ENCODE data around the gene SBK3. TPM values are rescaled to one million over a fixed set of nuclear protein-coding genes. Genes with fewer than 3 reads are reported as not detected.

Gene SBK3
- total RNA-seq, 1 experiment from 2014 or later, result 2.4 TPM

DNA sequence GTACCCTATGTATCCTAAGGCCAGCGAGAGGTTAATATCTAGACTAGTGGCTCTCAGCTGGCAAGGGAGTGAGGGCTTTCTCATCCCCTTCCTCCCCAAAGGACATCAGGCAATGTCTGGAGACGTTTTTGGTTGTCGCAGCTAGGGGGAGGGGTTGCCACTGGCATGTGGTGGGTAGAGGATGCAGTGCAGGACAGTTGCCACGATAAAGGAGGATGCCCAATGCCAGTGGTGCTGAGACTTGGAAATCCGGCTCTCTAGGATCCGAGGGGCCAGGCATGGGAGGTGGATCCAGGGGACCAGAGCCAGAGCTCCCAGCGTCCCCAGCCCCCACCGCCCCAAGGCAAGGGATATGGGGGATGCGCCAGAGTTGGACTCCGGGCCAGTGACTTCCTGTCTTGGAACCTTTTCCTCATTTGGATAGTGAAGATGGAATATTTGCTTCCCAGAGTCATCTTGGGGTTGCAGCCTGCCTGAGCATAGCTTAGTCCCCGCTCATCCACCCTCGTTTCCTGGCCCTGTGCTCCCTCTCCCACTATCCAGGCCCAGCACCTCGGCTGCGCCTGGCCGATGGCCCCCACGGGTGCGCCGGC, 52.2 kb downstream of the SBK3 start:
- TF ChIP-seq, protein P1, sequence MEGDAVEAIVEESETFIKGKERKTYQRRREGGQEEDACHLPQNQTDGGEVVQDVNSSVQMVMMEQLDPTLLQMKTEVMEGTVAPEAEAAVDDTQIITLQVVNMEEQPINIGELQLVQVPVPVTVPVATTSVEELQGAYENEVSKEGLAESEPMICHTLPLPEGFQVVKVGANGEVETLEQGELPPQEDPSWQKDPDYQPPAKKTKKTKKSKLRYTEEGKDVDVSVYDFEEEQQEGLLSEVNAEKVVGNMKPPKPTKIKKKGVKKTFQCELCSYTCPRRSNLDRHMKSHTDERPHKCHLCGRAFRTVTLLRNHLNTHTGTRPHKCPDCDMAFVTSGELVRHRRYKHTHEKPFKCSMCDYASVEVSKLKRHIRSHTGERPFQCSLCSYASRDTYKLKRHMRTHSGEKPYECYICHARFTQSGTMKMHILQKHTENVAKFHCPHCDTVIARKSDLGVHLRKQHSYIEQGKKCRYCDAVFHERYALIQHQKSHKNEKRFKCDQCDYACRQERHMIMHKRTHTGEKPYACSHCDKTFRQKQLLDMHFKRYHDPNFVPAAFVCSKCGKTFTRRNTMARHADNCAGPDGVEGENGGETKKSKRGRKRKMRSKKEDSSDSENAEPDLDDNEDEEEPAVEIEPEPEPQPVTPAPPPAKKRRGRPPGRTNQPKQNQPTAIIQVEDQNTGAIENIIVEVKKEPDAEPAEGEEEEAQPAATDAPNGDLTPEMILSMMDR (IDR thresholded peaks at IDR 0.05; ENCODE audit: insufficient read depth in 1 of 2, low read depth in 1 of 2, low read length in 1 of 2, severe bottlenecking in 1 of 2, unreplicated experiment in 1 of 2), result no peak
- Mint-ChIP-seq H3K9me3 (ENCODE audit: unreplicated experiment) (no peaks in the 10 kb centered on the region), H3K36me3 (ENCODE audit: insufficient read depth, unreplicated experiment) (peaks cover 17% of the 10 kb centered on the region), H3K4me1 (ENCODE audit: low read depth, unreplicated experiment) (peaks cover 7% of the 10 kb centered on the region), H3K4me3 (ENCODE audit: unreplicated experiment) (no peak overlapping the region), H3K27ac (ENCODE audit: unreplicated experiment) (no peak overlapping the region), H3K27me3 (ENCODE audit: insufficient read depth, unreplicated experiment) (no peaks in the 10 kb centered on the region)
- intact Hi-C loops (cut with micrococcal nuclease; ENCODE audit: unreplicated experiment), result no loop called here
- no peak for DNase-seq
- ChIA-PET CTCF (interaction anchor here (2.4 kb wide), 1 partner anchor 11 kb away, joined by 6 read pairs; no protein-coding TSS in a partner anchor), POLR2A (no interaction called here)
- Histone ChIP-seq H3K4me1 (peaks cover 4% of the 10 kb centered on the region; the same call in 1 of the 2 replicates), H3K4me3 (ENCODE audit: low read depth, low read length) (no peak overlapping the region), H3K9me3 (no peaks in the 10 kb centered on the region), H3K36me3 (ENCODE audit: control insufficient read depth, insufficient read depth, low read length) (no peaks in the 10 kb centered on the region), H3K27me3 (replicated peaks; ENCODE audit: control insufficient read depth, insufficient read depth, low read length) (no peaks in the 10 kb centered on the region)
- BruUV-seq (replicated peaks), result no TSS peak

DNA sequence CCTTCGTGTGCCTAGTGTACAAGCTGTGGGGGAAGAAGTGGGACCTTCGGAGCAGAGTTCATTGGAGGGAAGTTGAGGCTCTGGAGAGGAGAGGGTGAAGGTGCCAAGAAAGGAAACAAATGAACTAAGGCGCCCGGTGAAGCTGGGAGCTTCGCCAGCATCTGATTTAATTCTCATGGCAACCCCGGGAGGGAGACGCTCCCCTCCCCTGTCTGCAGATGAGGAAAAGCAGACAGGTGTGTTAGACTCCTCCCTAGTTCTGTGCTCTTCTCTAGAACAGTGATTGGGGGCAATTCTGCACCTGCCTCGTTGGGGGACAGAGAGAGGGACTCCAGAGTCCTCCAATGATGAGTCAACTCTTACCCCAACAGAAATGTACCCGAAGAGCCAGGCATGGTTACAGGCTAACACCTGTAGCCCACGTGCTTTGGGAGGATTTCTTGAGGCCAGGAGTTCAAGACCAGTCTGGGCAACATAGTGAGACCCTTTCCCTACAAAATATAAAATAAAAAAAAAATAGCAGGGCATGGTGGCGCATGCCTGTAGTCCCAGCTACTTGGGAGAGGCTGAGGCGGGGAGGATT, 52.9 kb downstream of the SBK3 start:
- POLR2A ChIA-PET, result no interaction called here
- no peaks in the 10 kb centered on the region for H3K9me3 Mint-ChIP-seq (ENCODE audit: unreplicated experiment)
- Histone ChIP-seq H3K4me3 (ENCODE audit: low read depth, low read length) (no peak overlapping the region), H3K9me3 (no peaks in the 10 kb centered on the region), H3K27me3 (replicated peaks; ENCODE audit: control insufficient read depth, insufficient read depth, low read length) (no peaks in the 10 kb centered on the region), H3K4me1 (peaks cover 7% of the 10 kb centered on the region; the same call in 1 of the 2 replicates), H3K36me3 (ENCODE audit: control insufficient read depth, insufficient read depth, low read length) (no peaks in the 10 kb centered on the region)
- BruUV-seq (replicated peaks), result no TSS peak
- no peaks in the 10 kb centered on the region for H3K27me3 Mint-ChIP-seq (ENCODE audit: insufficient read depth, unreplicated experiment)
- no peak for DNase-seq
- H3K36me3 Mint-ChIP-seq (ENCODE audit: insufficient read depth, unreplicated experiment), result peaks cover 17% of the 10 kb centered on the region
- CTCF ChIA-PET, result interaction anchor here (1.5 kb wide), 1 partner anchor 11 kb away, joined by 5 read pairs; no protein-coding TSS in a partner anchor
- H3K4me3 Mint-ChIP-seq (ENCODE audit: unreplicated experiment), result no peak overlapping the region
- TF ChIP-seq, protein P1 (IDR thresholded peaks at IDR 0.05; ENCODE audit: insufficient read depth in 1 of 2, low read depth in 1 of 2, low read length in 1 of 2, severe bottlenecking in 1 of 2, unreplicated experiment in 1 of 2), result no peak
- no peak overlapping the region for H3K27ac Mint-ChIP-seq (ENCODE audit: unreplicated experiment)
- peaks cover 7% of the 10 kb centered on the region for H3K4me1 Mint-ChIP-seq (ENCODE audit: low read depth, unreplicated experiment)
- intact Hi-C loops (cut with micrococcal nuclease; ENCODE audit: unreplicated experiment), result no loop called here

DNA sequence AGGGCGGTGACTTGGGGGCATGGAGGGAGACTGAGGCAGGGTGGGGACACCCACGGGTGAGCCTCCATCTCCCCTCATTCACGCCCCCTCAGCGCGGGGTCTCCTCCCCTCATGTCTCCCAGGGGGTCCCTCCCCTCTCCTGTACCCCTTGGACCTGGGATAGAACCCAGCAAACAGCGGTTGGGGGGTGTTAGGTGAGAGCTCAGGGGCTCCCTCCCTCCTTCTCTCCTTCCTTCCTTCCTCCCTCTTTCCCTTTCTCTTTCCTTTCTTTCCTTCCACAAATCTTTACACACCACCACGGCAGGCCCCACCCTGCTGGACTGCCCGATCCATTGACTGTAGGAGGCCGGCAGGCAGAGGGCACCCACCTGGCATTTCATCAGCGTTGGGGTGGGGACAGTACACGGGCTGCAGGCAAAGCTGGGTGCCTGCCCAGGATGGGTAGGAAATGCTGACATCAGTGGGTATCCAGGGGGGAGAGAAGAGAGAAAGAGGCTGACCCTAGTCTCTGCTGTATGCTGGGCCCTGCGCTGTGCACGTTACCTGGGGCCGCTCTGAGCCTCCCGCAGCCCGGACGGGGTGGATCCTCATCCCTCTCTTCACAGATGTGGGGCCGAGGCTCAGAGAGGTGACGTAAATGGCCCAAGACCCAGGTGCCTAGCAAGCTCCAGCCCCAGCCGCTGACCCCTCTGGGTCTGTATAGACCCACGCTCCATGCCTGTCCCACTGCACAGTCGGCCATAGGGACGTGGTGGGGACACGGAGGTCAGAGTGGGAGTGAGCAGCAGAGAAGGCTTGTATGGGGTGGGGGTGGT, 53.6 kb downstream of the SBK3 start:
- DNase-seq, result no peak
- TF ChIP-seq, protein P1 (IDR thresholded peaks at IDR 0.05; ENCODE audit: insufficient read depth in 1 of 2, low read depth in 1 of 2, low read length in 1 of 2, severe bottlenecking in 1 of 2, unreplicated experiment in 1 of 2), result no peak
- Histone ChIP-seq H3K4me3 (ENCODE audit: low read depth, low read length) (no peak overlapping the region), H3K36me3 (ENCODE audit: control insufficient read depth, insufficient read depth, low read length) (no peaks in the 10 kb centered on the region), H3K27me3 (replicated peaks; ENCODE audit: control insufficient read depth, insufficient read depth, low read length) (no peaks in the 10 kb centered on the region), H3K4me1 (peaks cover 7% of the 10 kb centered on the region; the same call in 1 of the 2 replicates), H3K9me3 (no peaks in the 10 kb centered on the region)
- no TSS peak for BruUV-seq (replicated peaks)
- Mint-ChIP-seq H3K27ac (ENCODE audit: unreplicated experiment) (no peak overlapping the region), H3K36me3 (ENCODE audit: insufficient read depth, unreplicated experiment) (peaks cover 17% of the 10 kb centered on the region), H3K4me1 (ENCODE audit: low read depth, unreplicated experiment) (peaks cover 7% of the 10 kb centered on the region), H3K4me3 (ENCODE audit: unreplicated experiment) (no peak overlapping the region), H3K27me3 (ENCODE audit: insufficient read depth, unreplicated experiment) (no peaks in the 10 kb centered on the region), H3K9me3 (ENCODE audit: unreplicated experiment) (no peaks in the 10 kb centered on the region)
- intact Hi-C loops (cut with micrococcal nuclease; ENCODE audit: unreplicated experiment), result no loop called here
- ChIA-PET CTCF (interaction anchor here (0.6 to 1.5 kb wide), 3 partner anchors 12 to 30 kb away, joined by 3 to 5 read pairs (median 3); partner anchors contain the start of genes ISOC2 and ZNF628), POLR2A (no interaction called here)

All from Caco-2 (cell line).